GM19023 (cell line): ENCODE results near the gene GALNT10.

ENCODE experiments used
- ATAC-seq: cut with Tn5 transposase; IDR thresholded peaks from one replicate; pipeline ENCODE4 v1.9.1; 2021; ENCODE audit warnings: mild to moderate bottlenecking, moderate library complexity; ENCODE audit not compliant: unreplicated experiment

The GALNT10 gene

GRCh38 chr5:154461531-154461930, 271.0 kb downstream of the GALNT10 start:
- no peak for ATAC-seq

GRCh38 chr5:154464438-154464837, 273.9 kb downstream of the GALNT10 start:
- ATAC-seq = no peak

- no peak for ATAC-seq
Observed at GRCh38 chr5:154465169-154465568, 274.6 kb downstream of the GALNT10 start.

DNA sequence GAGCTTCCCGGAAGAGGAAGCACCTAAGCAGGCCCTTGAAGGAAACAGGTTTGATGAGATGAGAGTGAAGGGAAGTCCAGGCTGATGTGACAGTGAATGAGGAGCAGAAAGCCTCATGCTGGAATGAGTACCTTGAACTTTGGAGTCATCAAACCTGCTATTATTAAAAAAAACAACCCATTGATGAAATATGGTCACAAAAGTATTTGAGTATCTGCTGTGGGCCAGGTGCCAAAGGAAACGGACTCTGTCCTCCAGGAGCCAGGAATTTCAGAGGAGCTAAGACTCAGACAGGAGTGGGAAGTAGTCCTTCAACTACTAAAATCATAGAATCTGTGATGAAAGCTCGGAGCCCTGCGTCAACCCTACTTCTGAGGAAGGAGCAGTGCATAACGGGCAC, 275.6 kb downstream of the GALNT10 start:
- ATAC-seq = no peak

- ATAC-seq = no peak
Observed at GRCh38 chr5:154466671-154467070, 276.1 kb downstream of the GALNT10 start.

DNA sequence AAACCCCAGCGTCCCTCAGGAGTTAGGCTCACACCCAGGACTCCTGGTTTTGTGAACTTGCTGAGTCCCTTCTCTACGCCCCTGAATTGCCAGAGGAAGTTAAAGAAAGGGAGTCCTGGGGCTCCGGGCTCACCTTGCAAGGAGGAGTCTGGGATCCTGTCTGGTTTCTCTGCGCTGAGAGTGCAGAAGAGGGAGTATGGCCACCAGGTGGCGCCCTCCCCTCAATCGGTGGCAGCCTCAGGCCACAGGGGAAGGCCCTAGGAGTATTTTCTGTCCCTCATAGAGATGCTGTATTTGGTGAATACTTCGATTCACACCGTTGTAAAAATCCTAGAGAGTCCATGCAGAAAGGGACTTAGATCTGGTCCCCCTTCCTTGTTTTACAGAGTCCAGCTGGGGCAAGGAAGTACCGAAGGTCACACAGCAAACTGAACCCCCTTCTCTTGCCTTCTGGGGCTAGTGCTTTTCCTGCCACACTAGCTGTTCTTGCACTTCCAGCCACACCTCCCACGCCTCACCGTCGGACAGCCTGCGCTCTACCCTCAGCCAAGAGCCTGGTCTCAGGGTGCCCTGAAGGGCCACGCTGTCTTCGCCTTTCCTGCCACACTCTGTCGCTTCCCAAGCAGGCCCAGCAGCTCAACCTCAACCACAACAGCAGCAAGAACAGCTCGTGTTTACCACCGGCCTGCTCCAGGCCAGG, 277.3 kb downstream of the GALNT10 start:
- ATAC-seq = peak; percentile 91

GRCh38 chr5:154470137-154470536, 279.6 kb downstream of the GALNT10 start:
- ATAC-seq = no peak
